Lung (tissue), 12 donors: ENCODE data around the gene PTMA. TPM values are rescaled to one million over a fixed set of nuclear protein-coding genes. Genes with fewer than 3 reads are reported as not detected.

Experiments
- ATAC-seq: fragments of 200-7000 bp; cut with Tn5 transposase; one replicate; pipeline ENCODE4 v1.9.1; 2020; ENCODE audit warnings: moderate number of reproducible peaks; ENCODE audit not compliant: insufficient read depth, low FRiP score
- DNase-seq, 3 donors: peaks; one replicate each; pipeline ENCODE4 v3.0.0-alpha.2; 2013 to 2017
- H3K27ac ChIP-seq, 2 donors: one replicate each; pipeline ENCODE4 v1.5.1; 2013; ENCODE audit warnings: mild to moderate bottlenecking in 2 of 2, moderate library complexity in 2 of 2, control low read depth in 1 of 2, inconsistent platforms in 1 of 2, low read depth in 1 of 2, low read length in 1 of 2
- H3K27me3 ChIP-seq, 3 donors: one replicate each; pipeline ENCODE4 v1.5.1; 2013; ENCODE audit warnings: low read length in 2 of 3; ENCODE audit not compliant: control insufficient read depth in 3 of 3, insufficient read depth in 3 of 3
- H3K36me3 ChIP-seq, 4 donors: one replicate each; pipeline ENCODE4 v1.5.1; 2013; ENCODE audit warnings: low read length in 4 of 4, mild to moderate bottlenecking in 1 of 4, moderate library complexity in 1 of 4; ENCODE audit not compliant: control insufficient read depth in 4 of 4, insufficient read depth in 4 of 4
- H3K4me1 ChIP-seq, 5 donors: one replicate each; pipeline ENCODE4 v1.5.1; 2013; ENCODE audit warnings: low read length in 5 of 5, mild to moderate bottlenecking in 2 of 5, moderate library complexity in 1 of 5; ENCODE audit not compliant: control insufficient read depth in 5 of 5, insufficient read depth in 5 of 5
- H3K4me3 ChIP-seq: one replicate; pipeline ENCODE4 v1.5.1; 2013; ENCODE audit warnings: mild to moderate bottlenecking, control low read depth, moderate library complexity
- H3K9ac ChIP-seq, 2 donors: one replicate each; pipeline ENCODE4 v1.5.1; 2013; ENCODE audit warnings: low read length in 2 of 2, control low read depth in 1 of 2; ENCODE audit not compliant: insufficient read depth in 1 of 2
- H3K9me3 ChIP-seq, 4 donors: one replicate each; pipeline ENCODE4 v1.5.1; 2013; ENCODE audit warnings: low read length in 3 of 4, mild to moderate bottlenecking in 1 of 4, moderate library complexity in 1 of 4; ENCODE audit not compliant: control insufficient read depth in 4 of 4, insufficient read depth in 3 of 4
- CTCF ChIP-seq: IDR thresholded peaks from 2 replicates; pipeline ENCODE4 v1.5.1; 2012; ENCODE audit warnings: mild to moderate bottlenecking; ENCODE audit errors: control extremely low read depth, extremely low read depth
- WGBS, 2 donors: extraction: QIAGEN DNeasy Blood & Tissue Kit; methylation state at CpG; one replicate each; pipeline ENCODE4 v1.1.7; 2013; 5-methylcytosine and 5-hydroxymethylcytosine counted together
- polyA plus RNA-seq, 2 donors: library from polyadenylated mRNA; stranded (reverse); fragments of 200-250 nt; gene quantifications; one replicate each; pipeline ENCODE4 v1.2.1, GENCODE V29; 2013
- total RNA-seq, 2 donors: library from RNA; depleted of rRNA in 1 of 2; stranded (reverse); fragments of >200 nt in 1 of 2; gene quantifications; one replicate each; pipeline ENCODE4 v1.2.1, GENCODE V29; 2014 to 2021
- donor health status: control.
- donor health status: control.
- donor health status: Bipolar disorder and iron deficiency.
- donor health status: healthy.
- donor health status: DM: yes; HTN: yes; CAD: no.

The PTMA gene
- total and polyA plus RNA-seq, 4 donors = 755 to 1,655 (median 1,279) TPM

- Histone ChIP-seq H3K27me3 (no peaks in the 10 kb centered on the region), H3K4me3 (no peak overlapping the region), H3K9me3 (no peaks in the 10 kb centered on the region), H3K36me3 (no peaks in the 10 kb centered on the region), H3K27ac (peak overlapping the region; percentile 63 to 93), H3K9ac (peak overlapping the region; percentile 7 to 19), H3K4me1 (peaks cover 0 to 24% (median 9%) of the 10 kb centered on the region in 5 donors)
- peak; percentile 79 to 86 (median 84) for DNase-seq
- 35 to 58% methylated on average over 6 of the region's 6 CpGs for WGBS, 2 donors
- no peak for TF ChIP-seq CTCF
- peak; percentile 56 for ATAC-seq
These were observed 35.0 kb upstream of the PTMA start for GRCh38 chr2:231673348-231673770.

GRCh38 chr2:231674587-231675338, 33.6 kb upstream of the PTMA start:
- WGBS, 2 donors = 23 to 29% methylated on average over 20 of the region's 20 CpGs
- H3K27ac ChIP-seq = peak overlapping the region; percentile 51 to 73
- TF ChIP-seq CTCF = peak; percentile 61
- H3K9ac ChIP-seq = no peak overlapping the region
- H3K4me1 ChIP-seq = peaks cover 0 to 24% (median 9%) of the 10 kb centered on the region in 5 donors
- no peaks in the 10 kb centered on the region for H3K36me3 ChIP-seq
- no peaks in the 10 kb centered on the region for H3K9me3 ChIP-seq
- ATAC-seq (no peak), DNase-seq (peak; percentile 73 to 79 (median 75))
- H3K4me3 ChIP-seq = no peak overlapping the region
- H3K27me3 ChIP-seq = no peaks in the 10 kb centered on the region

GRCh38 chr2:231676243-231676642, 32.1 kb upstream of the PTMA start:
- DNase-seq = no peak
- 92 to 93% methylated on average over 6 of the region's 6 CpGs for WGBS, 2 donors
- no peak for ATAC-seq
- no peak for TF ChIP-seq CTCF
- Histone ChIP-seq H3K36me3 (no peaks in the 10 kb centered on the region), H3K4me3 (no peak overlapping the region), H3K27me3 (no peaks in the 10 kb centered on the region), H3K9me3 (no peaks in the 10 kb centered on the region), H3K9ac (no peak overlapping the region), H3K27ac (no peak overlapping the region), H3K4me1 (peaks cover 0 to 24% (median 9%) of the 10 kb centered on the region in 5 donors)
